ENCODE measurements around the gene RNF180.
A peak's percentile ranks its signal among the peaks of the same experiment; 100 is the strongest.

DNA sequence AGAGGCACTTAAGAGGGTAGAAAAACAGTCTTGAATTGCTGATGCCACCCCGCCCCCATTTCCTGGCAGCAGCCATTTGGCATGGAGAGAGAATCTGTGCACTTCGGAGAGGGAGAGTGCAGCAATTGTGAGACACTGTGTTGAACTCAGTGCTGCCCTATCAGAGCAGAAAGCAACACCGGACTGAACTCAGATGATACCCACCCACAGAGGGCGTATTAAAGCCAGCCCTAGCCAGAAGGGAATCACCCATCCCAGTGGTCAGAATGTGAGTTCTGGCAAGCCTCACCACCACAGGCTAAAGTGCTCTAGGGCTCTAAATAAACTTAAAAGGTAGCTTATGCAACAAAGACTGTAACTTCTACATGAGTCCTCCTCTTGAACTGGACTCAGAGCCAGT lies 251.7 kb downstream of the RNF180 start:
- TF ChIP-seq, protein P1, sequence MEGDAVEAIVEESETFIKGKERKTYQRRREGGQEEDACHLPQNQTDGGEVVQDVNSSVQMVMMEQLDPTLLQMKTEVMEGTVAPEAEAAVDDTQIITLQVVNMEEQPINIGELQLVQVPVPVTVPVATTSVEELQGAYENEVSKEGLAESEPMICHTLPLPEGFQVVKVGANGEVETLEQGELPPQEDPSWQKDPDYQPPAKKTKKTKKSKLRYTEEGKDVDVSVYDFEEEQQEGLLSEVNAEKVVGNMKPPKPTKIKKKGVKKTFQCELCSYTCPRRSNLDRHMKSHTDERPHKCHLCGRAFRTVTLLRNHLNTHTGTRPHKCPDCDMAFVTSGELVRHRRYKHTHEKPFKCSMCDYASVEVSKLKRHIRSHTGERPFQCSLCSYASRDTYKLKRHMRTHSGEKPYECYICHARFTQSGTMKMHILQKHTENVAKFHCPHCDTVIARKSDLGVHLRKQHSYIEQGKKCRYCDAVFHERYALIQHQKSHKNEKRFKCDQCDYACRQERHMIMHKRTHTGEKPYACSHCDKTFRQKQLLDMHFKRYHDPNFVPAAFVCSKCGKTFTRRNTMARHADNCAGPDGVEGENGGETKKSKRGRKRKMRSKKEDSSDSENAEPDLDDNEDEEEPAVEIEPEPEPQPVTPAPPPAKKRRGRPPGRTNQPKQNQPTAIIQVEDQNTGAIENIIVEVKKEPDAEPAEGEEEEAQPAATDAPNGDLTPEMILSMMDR (IDR thresholded peaks at IDR 0.05; ENCODE audit: control extremely low read depth in 1 of 3, insufficient read depth in 1 of 3, low read depth in 1 of 3, low read length in 3 of 3) = peak; percentile 32 to 54 (median 41)
- no peak for TF ChIP-seq TAF1 (IDR thresholded peaks at IDR 0.05; ENCODE audit: low read depth, low read length)
- TF ChIP-seq EP300 (IDR thresholded peaks at IDR 0.05; ENCODE audit: borderline replicate concordance in 1 of 2, low read depth in 2 of 2, low read length in 2 of 2) = no peak
- TF ChIP-seq SUZ12 (IDR thresholded peaks at IDR 0.05; ENCODE audit: low read length) = no peak
- TF ChIP-seq, protein P2, sequence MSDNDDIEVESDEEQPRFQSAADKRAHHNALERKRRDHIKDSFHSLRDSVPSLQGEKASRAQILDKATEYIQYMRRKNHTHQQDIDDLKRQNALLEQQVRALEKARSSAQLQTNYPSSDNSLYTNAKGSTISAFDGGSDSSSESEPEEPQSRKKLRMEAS (IDR thresholded peaks at IDR 0.05) = no peak
- TF ChIP-seq YY1 (IDR thresholded peaks at IDR 0.05; ENCODE audit: low read depth, low read length) = no peak
- no peak for TF ChIP-seq EZH2 (IDR thresholded peaks at IDR 0.05; ENCODE audit: low read depth, low read length, severe bottlenecking)
- TF ChIP-seq, protein P3, sequence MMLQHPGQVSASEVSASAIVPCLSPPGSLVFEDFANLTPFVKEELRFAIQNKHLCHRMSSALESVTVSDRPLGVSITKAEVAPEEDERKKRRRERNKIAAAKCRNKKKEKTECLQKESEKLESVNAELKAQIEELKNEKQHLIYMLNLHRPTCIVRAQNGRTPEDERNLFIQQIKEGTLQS (IDR thresholded peaks at IDR 0.05; ENCODE audit: insufficient read depth, low read depth, low read length) = no peak
